ENCODE data around the gene RUNX2. TPM values are rescaled to one million over a fixed set of nuclear protein-coding genes. Genes with fewer than 3 reads are reported as not detected.

Gene RUNX2
- total RNA-seq, 3 donors from 2014 or later: 2.0 to 4.4 (median 3.4) TPM

- ATAC-seq (no peak), DNase-seq (no peak)
- H3K9me3 ChIP-seq: no peaks in the 10 kb centered on the region
- H3K36me3 ChIP-seq (ENCODE audit: low read depth): no peaks in the 10 kb centered on the region
- H3K4me3 ChIP-seq: no peak overlapping the region
- TF ChIP-seq, protein P1, sequence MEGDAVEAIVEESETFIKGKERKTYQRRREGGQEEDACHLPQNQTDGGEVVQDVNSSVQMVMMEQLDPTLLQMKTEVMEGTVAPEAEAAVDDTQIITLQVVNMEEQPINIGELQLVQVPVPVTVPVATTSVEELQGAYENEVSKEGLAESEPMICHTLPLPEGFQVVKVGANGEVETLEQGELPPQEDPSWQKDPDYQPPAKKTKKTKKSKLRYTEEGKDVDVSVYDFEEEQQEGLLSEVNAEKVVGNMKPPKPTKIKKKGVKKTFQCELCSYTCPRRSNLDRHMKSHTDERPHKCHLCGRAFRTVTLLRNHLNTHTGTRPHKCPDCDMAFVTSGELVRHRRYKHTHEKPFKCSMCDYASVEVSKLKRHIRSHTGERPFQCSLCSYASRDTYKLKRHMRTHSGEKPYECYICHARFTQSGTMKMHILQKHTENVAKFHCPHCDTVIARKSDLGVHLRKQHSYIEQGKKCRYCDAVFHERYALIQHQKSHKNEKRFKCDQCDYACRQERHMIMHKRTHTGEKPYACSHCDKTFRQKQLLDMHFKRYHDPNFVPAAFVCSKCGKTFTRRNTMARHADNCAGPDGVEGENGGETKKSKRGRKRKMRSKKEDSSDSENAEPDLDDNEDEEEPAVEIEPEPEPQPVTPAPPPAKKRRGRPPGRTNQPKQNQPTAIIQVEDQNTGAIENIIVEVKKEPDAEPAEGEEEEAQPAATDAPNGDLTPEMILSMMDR (IDR thresholded peaks at IDR 0.05): no peak
- H3K4me1 ChIP-seq (ENCODE audit: low read depth): no peaks in the 10 kb centered on the region
- intact Hi-C loops (cut with DNase I, micrococcal nuclease): no loop called here
These were observed 173.0 kb downstream of the RUNX2 start for GRCh38 chr6:45500924-45501816.

DNA sequence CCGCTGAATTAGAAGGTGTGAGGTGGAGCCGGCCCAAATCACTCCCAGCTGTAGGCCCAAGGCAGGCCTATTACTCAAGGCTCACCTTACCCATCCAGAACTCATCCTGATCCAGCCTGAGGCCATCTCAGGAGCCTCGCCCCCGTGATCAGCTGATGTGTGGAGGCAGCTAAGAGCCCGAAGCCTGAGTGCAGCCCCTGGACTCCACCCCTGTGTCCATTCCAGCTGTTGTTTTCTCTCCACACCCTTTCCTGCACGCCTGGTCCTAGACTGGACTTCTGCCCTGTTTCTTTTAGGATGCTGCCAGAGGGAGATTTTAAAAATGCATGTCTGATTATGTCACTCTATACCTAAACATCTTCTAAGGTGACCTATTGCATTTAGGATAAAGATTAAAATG lies 174.3 kb downstream of the RUNX2 start:
- TF ChIP-seq, protein P1 (IDR thresholded peaks at IDR 0.05): no peak
- ATAC-seq (no peak), DNase-seq (no peak)
- Histone ChIP-seq H3K4me1 (ENCODE audit: low read depth) (no peaks in the 10 kb centered on the region), H3K4me3 (no peak overlapping the region), H3K36me3 (ENCODE audit: low read depth) (no peaks in the 10 kb centered on the region), H3K9me3 (no peaks in the 10 kb centered on the region)
- intact Hi-C loops (cut with DNase I, micrococcal nuclease): no loop called here

- TF ChIP-seq, protein P1 (IDR thresholded peaks at IDR 0.05): no peak
- Histone ChIP-seq H3K4me1 (ENCODE audit: low read depth) (no peaks in the 10 kb centered on the region), H3K4me3 (no peak overlapping the region), H3K9me3 (no peaks in the 10 kb centered on the region), H3K36me3 (ENCODE audit: low read depth) (no peaks in the 10 kb centered on the region)
- intact Hi-C loops (cut with DNase I, micrococcal nuclease): no loop called here
- no peak for DNase-seq
- ATAC-seq: peak; percentile 46
These were observed 176.8 kb downstream of the RUNX2 start for GRCh38 chr6:45504947-45505346.

DNA sequence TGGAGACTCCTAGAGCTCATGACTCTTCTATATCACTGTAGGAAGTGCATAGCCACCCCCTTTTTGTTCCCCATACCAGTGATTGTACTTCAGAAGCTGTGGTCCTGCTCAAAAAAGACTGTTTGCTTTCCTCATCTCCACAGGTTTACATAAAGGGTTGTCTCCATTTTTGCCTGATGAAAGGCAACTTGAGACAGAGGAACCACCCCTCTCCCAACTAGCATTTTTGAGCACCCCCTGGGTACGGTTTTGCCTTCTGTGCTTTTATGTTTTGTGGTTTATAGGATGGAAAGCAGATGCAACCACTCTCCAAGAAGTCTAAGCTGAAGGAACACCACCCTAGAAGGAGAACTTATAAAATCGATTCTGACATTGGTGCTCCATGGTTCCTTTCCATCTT lies 177.3 kb downstream of the RUNX2 start:
- TF ChIP-seq, protein P1 (IDR thresholded peaks at IDR 0.05): no peak
- no peak for ATAC-seq

GRCh38 chr6:45507186-45507585 lies 179.1 kb downstream of the RUNX2 start:
- no peak for DNase-seq
- intact Hi-C loops (cut with DNase I, micrococcal nuclease): no loop called here
- no peaks in the 10 kb centered on the region for H3K4me1 ChIP-seq (ENCODE audit: low read depth)
- H3K4me3 ChIP-seq: no peak overlapping the region
- TF ChIP-seq, protein P1 (IDR thresholded peaks at IDR 0.05): no peak
- no peaks in the 10 kb centered on the region for H3K36me3 ChIP-seq (ENCODE audit: low read depth)
- ATAC-seq: no peak
- no peaks in the 10 kb centered on the region for H3K9me3 ChIP-seq

More for the DNA sequence above, 177.3 kb downstream of the RUNX2 start:
- no peak for DNase-seq
- H3K9me3 ChIP-seq: no peaks in the 10 kb centered on the region
- H3K36me3 ChIP-seq (ENCODE audit: low read depth): no peaks in the 10 kb centered on the region
- H3K4me1 ChIP-seq (ENCODE audit: low read depth): no peaks in the 10 kb centered on the region
- intact Hi-C loops (cut with DNase I, micrococcal nuclease): no loop called here
- no peak overlapping the region for H3K4me3 ChIP-seq
